GM19035 (cell line): ENCODE measurements around the gene ROR2.

Experiments
- ATAC-seq: cut with Tn5 transposase; IDR thresholded peaks from one replicate; pipeline ENCODE4 v1.9.1; 2021; ENCODE audit not compliant: unreplicated experiment

The ROR2 gene

GRCh38 chr9:91693226-91693625 lies 256.8 kb downstream of the ROR2 start:
- ATAC-seq, result no peak

GRCh38 chr9:91690540-91691249 lies 259.3 kb downstream of the ROR2 start:
- no peak for ATAC-seq

- no peak for ATAC-seq
Measured at GRCh38 chr9:91689006-91689405, 261.0 kb downstream of the ROR2 start.

GRCh38 chr9:91683269-91683668 lies 266.8 kb downstream of the ROR2 start:
- no peak for ATAC-seq

GRCh38 chr9:91682806-91683205 lies 267.2 kb downstream of the ROR2 start:
- ATAC-seq, result no peak

GRCh38 chr9:91681461-91682305 lies 268.3 kb downstream of the ROR2 start:
- ATAC-seq, result peak; percentile 56

GRCh38 chr9:91680998-91681397 lies 269.0 kb downstream of the ROR2 start:
- no peak for ATAC-seq

GRCh38 chr9:91680106-91680505 lies 269.9 kb downstream of the ROR2 start:
- ATAC-seq, result no peak

- no peak for ATAC-seq
Measured at GRCh38 chr9:91678807-91679580, 271.0 kb downstream of the ROR2 start.

GRCh38 chr9:91677822-91678436 lies 272.1 kb downstream of the ROR2 start:
- ATAC-seq, result no peak

GRCh38 chr9:91677331-91677730 lies 272.7 kb downstream of the ROR2 start:
- ATAC-seq, result no peak

- no peak for ATAC-seq
Measured at GRCh38 chr9:91676046-91676445, 274.0 kb downstream of the ROR2 start.

- ATAC-seq, result no peak
Measured at GRCh38 chr9:91664663-91665062, 285.4 kb downstream of the ROR2 start.

GRCh38 chr9:91663858-91664257 lies 286.2 kb downstream of the ROR2 start:
- no peak for ATAC-seq

- ATAC-seq, result no peak
Measured at GRCh38 chr9:91661451-91661850, 288.6 kb downstream of the ROR2 start.

- ATAC-seq, result no peak
Measured at GRCh38 chr9:91660521-91660920, 289.5 kb downstream of the ROR2 start.

- no peak for ATAC-seq
Measured at GRCh38 chr9:91659529-91660495, 290.2 kb downstream of the ROR2 start.

GRCh38 chr9:91658513-91659105 lies 291.4 kb downstream of the ROR2 start:
- ATAC-seq, result no peak

- ATAC-seq, result no peak
Measured at GRCh38 chr9:91657501-91657900, 292.5 kb downstream of the ROR2 start.

- ATAC-seq, result no peak
Measured at GRCh38 chr9:91655658-91656057, 294.4 kb downstream of the ROR2 start.
